Choroid plexus epithelial cell (primary cell): ENCODE measurements around the gene CREBBP.

Source experiments
- DNase-seq: peaks from one replicate; pipeline ENCODE4 v3.0.0-alpha.2; 2010; ENCODE audit warnings: low read depth
- H3K4me3 ChIP-seq: 2 replicates; pipeline ENCODE4 v1.5.1; 2011; ENCODE audit warnings: low read depth, mild to moderate bottlenecking, control low read depth, low read length, moderate library complexity
- TF ChIP-seq, protein P1 (sequence below): conservative IDR thresholded peaks from 2 replicates; pipeline ENCODE4 v1.5.1; 2011; ENCODE audit warnings: low read depth, mild to moderate bottlenecking, control low read depth, inconsistent platforms, low read length, moderate library complexity

The CREBBP gene

DNA sequence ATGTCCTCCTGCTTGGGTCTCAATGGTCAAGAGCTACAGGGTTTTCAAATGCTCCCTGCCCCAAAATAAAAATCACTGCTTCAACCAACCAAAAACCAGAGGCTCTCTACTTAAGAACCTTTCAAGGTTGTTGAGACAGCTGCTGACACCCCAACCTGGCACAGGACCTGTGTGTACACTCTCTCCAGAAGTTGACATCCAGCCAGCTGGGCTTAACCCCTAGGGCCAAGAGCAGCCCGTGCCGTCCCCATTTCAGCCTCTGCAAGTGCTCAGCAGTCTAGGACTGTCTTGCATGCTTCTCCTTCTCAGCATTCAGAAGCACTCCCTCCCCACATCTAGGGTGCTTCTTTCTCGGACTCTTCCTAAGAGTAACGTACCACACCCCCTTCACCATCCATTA lies 104.2 kb downstream of the CREBBP start:
- DNase-seq = no peak
- H3K4me3 ChIP-seq = no peak overlapping the region
- TF ChIP-seq, protein P1, sequence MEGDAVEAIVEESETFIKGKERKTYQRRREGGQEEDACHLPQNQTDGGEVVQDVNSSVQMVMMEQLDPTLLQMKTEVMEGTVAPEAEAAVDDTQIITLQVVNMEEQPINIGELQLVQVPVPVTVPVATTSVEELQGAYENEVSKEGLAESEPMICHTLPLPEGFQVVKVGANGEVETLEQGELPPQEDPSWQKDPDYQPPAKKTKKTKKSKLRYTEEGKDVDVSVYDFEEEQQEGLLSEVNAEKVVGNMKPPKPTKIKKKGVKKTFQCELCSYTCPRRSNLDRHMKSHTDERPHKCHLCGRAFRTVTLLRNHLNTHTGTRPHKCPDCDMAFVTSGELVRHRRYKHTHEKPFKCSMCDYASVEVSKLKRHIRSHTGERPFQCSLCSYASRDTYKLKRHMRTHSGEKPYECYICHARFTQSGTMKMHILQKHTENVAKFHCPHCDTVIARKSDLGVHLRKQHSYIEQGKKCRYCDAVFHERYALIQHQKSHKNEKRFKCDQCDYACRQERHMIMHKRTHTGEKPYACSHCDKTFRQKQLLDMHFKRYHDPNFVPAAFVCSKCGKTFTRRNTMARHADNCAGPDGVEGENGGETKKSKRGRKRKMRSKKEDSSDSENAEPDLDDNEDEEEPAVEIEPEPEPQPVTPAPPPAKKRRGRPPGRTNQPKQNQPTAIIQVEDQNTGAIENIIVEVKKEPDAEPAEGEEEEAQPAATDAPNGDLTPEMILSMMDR = no peak

DNA sequence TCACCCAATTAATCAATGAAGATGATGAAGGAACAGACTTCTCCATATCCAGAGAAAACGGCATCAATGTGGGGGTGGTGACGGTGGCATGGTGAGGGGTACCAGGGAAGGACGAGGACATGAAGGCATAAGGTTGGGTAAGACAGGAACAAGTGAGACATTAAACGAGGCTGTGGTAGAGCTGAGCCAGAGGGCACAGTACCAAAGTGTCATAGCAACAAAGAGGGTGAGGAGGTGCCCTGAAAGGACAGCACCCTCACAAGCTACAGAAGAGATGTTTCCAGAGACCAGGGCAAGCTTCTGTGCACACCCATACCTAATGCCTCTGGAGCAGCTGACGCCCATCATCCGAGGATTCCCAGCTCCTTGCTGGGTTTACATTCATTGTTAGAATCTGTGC lies 105.7 kb downstream of the CREBBP start:
- TF ChIP-seq, protein P1 = no peak

DNA sequence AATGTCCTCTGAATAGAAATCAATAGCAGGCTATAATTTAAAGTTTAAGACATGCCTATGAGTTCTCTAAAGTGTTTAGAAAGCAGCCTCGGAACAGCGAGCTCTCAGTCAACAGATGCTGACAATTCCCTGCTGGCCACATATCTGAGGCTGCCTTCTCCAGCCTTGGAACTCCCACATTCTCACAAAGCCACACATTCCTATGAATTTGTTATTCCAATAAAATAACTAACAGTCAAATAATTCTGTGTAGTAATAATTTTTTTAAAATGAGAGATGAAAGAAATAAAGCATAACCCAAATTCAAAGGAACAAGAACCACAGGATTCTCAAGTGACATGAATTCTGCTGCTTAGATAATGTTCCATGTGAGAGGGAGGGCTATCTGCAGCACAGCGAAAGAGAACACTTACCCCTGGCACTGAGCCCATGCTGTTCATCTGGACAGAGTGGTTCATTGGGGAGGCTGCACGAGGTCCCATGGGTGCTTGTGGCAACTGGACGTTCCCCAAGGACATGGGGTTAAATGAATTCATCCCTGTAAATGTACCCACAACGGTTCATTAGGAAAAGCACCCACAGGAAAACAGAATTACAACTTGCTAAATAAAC lies 106.3 kb downstream of the CREBBP start:
- H3K4me3 ChIP-seq = no peak overlapping the region
- peak; percentile 61 for DNase-seq
- TF ChIP-seq, protein P1 = no peak

More for the DNA sequence above, 105.7 kb downstream of the CREBBP start:
- no peak overlapping the region for H3K4me3 ChIP-seq
- DNase-seq = no peak

DNA sequence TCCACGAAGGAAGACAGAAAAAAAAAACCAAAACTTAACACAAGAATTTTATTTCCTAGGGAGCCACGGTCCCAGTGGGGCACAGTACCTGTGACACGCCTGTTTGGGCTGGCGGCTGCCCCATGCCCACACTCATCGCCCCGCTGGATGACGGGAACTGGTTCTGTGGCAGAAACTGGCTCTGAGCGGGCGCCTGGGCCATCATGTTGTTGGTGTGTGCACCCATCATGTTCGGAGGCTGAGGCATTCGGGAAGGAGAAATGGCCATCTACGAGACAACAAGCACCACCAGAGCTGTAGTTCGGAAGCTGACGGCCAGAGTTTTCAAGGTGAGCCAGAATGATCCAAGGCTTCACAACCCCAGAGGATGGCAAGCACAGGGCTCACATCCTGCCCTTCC lies 106.8 kb downstream of the CREBBP start:
- DNase-seq = no peak
- TF ChIP-seq, protein P1 = no peak
- H3K4me3 ChIP-seq = no peak overlapping the region

DNA sequence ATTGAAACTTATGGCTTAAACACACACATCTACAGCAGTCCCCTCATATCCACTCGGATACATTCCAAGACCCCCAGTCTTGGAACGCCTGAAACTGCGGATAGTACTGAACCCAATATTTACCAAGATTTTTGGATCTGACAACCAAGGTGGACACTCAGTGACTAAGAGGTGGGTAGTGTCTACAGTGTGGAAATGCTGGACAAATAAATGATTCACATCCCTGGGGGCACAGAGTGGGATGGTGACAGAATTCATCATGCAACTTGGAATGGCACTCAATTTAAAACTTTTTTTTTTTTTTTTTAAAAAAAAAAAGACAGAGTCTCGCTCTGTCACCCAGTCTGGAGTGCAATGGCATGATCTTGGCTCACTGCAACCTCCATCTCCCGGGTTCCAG lies 109.0 kb downstream of the CREBBP start:
- DNase-seq = no peak
- TF ChIP-seq, protein P1 = no peak
- H3K4me3 ChIP-seq = no peak overlapping the region

DNA sequence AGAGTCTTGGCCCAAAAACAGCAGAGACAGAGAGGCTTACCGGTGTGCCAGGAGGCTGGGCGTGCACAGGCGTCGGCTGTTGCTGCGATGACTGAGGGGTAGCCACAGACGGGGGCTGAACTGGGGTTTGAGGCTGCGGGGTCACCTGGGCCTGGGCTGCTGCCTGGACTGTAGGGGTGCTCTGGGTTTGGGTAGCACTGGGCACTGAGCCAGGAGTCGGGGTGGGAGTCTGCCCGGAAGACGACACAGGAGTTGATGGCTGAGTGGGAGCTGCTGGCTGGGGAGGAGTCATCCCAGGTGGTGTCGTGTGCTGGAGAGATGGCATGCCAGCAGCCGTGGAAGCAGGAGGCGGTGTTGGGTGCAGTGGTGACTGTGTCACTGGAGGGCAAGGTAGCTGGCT lies 110.0 kb downstream of the CREBBP start:
- H3K4me3 ChIP-seq = no peak overlapping the region
- DNase-seq = no peak
- TF ChIP-seq, protein P1 = no peak

DNA sequence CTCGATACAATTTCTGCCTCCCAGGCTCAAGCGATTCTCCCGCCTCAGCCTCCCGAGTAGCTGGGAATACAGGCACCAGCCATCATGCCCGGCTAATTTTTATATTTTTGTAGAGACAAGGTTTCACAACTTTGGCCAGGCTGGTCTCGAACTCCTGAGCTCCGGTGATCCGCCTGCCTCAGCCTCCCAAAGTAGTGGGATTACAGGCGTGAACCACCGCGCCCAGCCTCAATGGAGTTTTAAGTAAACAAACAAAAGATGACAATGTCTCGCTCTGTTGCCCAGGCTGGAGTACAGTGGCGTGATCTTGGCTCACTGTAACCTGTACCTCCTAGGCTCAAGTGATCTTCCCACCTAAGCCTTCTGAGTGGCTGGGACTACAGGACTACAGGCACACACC lies 110.6 kb downstream of the CREBBP start:
- DNase-seq = no peak
- TF ChIP-seq, protein P1 = no peak

More for the DNA sequence above, 110.6 kb downstream of the CREBBP start:
- H3K4me3 ChIP-seq = no peak overlapping the region
